Omental fat pad (tissue), 4 donors: ENCODE results near the gene FMNL3. TPM values are rescaled to one million over a fixed set of nuclear protein-coding genes. Genes with fewer than 3 reads are reported as not detected.

Experiments
- ATAC-seq: fragments of 150-250 bp; one replicate; pipeline ENCODE4 v1.9.1; 2016; ENCODE audit warnings: mild to moderate bottlenecking, moderate library complexity; ENCODE audit not compliant: low FRiP score
- DNase-seq: peaks from one replicate; pipeline ENCODE4 v3.0.0-alpha.2; 2019; ENCODE audit warnings: low spot score
- total RNA-seq, 4 donors: library from RNA; depleted of rRNA; stranded (reverse); fragments of >200 nt; gene quantifications; one replicate each; pipeline ENCODE4 v1.1.0, GENCODE V29; 2016
- TF ChIP-seq, protein P1 (sequence below), 3 donors: fragments of 450-650 bp; IDR thresholded peaks; one replicate each; pipeline ENCODE4 v1.5.1; 2016 to 2017; ENCODE audit warnings: antibody characterized with exemption in 3 of 3, mild to moderate bottlenecking in 3 of 3, moderate library complexity in 2 of 3

FMNL3 gene
- total RNA-seq, 4 donors from 2014 or later: 5.7 to 28.8 (median 22.1) TPM

DNA sequence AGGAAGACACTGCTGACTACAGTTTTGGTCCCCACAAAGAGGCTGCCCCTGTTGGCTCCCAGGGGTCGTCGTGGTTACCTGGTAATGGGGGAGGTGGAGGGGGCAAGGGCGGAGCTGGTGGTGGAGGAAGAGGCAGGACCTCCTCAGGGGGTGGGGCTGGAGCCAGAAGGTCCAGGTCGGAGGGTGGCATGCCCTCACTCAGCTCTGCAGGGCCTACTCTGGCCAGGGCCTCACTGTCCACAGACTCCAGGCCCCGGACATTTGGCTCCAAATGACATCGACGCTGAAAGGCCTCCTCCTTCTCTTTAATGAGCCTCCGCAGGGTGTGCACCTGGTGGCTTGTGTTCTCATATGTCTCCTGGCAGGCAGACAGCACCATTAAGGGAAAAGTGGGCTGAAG lies 55.4 kb downstream of the FMNL3 start:
- TF ChIP-seq, protein P1, sequence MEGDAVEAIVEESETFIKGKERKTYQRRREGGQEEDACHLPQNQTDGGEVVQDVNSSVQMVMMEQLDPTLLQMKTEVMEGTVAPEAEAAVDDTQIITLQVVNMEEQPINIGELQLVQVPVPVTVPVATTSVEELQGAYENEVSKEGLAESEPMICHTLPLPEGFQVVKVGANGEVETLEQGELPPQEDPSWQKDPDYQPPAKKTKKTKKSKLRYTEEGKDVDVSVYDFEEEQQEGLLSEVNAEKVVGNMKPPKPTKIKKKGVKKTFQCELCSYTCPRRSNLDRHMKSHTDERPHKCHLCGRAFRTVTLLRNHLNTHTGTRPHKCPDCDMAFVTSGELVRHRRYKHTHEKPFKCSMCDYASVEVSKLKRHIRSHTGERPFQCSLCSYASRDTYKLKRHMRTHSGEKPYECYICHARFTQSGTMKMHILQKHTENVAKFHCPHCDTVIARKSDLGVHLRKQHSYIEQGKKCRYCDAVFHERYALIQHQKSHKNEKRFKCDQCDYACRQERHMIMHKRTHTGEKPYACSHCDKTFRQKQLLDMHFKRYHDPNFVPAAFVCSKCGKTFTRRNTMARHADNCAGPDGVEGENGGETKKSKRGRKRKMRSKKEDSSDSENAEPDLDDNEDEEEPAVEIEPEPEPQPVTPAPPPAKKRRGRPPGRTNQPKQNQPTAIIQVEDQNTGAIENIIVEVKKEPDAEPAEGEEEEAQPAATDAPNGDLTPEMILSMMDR (IDR thresholded peaks at IDR 0.05): no peak

DNA sequence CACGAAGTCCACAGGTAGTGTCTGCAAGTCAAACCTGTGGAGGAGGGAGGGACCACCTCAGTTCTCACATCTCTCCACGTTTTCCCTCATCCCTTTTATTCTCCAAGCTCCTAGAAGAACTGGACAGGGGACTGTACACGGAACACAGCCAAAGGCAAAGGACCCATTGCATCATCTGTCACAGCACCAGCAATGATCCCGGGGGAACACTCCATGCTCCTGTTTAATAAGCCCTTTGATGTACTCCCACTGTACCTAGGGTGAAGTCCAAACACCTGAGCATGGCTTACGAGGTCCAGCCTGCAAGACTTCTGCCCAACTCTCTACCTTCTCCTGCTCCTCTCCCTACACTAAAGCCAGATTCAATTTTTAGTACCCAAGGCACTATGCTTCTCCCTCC lies 57.3 kb downstream of the FMNL3 start:
- ATAC-seq (no peak), DNase-seq (no peak)
- TF ChIP-seq, protein P1 (IDR thresholded peaks at IDR 0.05): no peak

More for the DNA sequence above, 55.4 kb downstream of the FMNL3 start:
- DNase-seq: no peak
- no peak for ATAC-seq

DNA sequence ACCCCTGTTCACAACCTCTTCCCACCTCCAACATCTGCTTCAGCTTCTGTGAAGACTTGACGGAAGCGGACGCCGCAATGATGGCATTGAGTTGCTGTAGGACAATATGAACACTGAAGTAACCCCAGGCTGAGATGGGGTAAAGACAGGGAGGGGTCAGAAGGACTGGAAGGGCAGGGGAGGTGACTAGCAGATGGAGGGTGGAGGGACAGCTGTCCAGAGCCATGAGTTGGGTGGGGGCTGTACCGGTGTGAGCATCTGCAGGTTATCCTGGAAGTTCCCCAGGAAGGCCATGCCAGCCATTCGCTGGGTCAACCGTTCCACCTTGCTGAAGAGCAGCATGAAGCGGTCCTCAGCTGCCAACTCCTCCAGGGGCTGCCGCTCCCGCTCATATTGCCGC lies 57.8 kb downstream of the FMNL3 start:
- ATAC-seq (no peak), DNase-seq (no peak)
- TF ChIP-seq, protein P1 (IDR thresholded peaks at IDR 0.05): no peak

DNA sequence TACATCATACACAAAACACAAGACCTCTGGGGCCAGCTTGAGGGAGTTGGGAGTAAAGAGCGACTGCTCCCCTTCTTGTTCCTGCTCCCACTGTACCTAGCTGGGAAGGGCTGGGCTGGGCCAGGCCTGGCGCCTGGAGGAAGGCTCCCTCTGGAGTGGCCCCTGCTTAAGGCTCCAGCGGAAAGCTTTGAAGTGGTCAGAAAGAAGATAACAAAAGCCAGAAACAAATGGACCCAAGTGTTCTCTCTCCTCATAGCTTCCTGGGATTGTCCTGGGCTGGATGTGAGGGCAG lies 58.5 kb downstream of the FMNL3 start:
- ATAC-seq (no peak), DNase-seq (no peak)
- TF ChIP-seq, protein P1 (IDR thresholded peaks at IDR 0.05): no peak

DNA sequence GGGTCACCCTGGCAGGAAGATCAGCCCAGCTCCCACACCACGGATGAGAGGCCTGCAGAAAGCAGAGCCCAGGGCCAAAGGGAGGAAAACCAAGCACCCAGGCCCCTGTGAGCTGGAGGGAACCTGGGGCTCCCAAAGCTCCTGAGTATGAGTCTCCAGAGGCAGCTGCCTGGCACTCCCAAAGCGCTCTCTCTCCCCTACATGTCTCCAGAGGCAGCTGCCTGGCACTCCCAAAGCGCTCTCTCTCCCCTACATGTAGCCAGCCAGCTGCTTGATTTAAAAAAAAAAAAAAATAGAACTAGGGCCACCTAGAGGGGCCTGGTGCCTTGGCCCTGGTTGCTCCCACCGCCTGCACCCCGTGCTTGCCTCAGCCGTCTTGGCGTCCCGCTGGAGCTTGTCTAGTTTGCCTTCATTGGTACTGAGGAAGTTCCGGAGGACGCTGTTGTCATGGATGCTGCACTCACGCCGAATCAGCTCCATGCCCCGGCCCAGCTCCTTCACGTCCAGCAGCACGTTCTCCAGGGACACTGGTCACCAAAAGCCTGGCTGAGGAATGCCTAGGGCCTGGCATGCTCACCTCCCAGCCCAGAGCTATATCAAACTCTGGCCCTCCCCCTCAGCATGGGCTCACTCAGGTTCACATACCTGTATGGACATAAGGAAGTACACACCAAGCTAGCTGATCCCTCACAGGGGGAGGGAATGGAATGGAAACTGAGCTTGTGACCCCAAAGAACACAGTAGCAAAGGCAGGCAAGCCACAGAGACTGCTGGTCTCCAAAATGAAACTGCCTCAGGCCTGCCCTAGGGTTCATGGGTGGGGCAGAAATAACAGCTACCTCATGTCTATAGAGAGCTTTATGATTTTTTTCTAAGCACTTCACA lies 59.1 kb downstream of the FMNL3 start:
- DNase-seq (no peak), ATAC-seq (no peak)
- TF ChIP-seq, protein P1 (IDR thresholded peaks at IDR 0.05): no peak

DNA sequence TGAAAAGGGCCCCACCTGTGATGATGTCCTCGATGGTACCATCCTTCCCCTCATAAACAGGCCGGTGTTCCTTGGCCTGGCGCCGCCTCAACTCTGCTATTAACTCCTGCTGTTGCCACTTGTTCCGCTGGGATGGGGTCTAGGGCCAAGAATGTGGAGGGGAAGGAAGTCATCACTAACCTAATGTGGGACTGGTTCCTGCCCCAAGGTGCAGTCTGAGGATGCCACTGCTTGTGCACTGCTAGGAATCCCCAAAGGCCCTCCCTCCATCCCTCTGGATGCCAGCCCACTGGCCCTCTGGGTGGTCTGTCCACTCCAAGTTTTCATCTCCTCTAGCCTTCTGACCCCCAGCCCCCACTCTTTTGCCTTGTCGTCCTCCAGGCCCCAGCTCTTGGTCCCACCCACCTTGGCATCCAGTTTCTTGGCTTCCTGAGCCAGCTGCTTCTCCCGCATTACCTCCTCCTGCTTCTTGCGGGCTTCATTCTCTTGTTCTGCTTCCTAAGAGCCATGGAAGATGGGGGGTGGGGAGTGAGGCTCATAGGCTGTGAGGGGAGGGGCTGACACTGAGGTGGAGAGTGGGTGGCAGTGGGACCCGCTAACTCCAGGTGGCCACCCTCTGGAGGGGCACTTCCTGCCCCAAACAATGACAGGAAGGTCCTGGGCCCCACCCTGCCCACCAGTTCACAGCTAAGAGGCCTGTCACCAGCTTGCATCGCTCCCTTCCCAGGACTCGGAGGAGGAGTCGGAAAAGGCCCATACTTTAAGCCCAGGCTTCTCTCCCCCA lies 60.1 kb downstream of the FMNL3 start:
- no peak for ATAC-seq
- TF ChIP-seq, protein P1 (IDR thresholded peaks at IDR 0.05): no peak

More for the DNA sequence above, 60.1 kb downstream of the FMNL3 start:
- DNase-seq: no peak
